ENCODE measurements around the gene BCL11B.

GRCh38 chr14:99272632-99272898 lies 568 bp upstream of the BCL11B start:
- no peak for TF ChIP-seq POLR2A (IDR thresholded peaks at IDR 0.05)
- TF ChIP-seq, protein P1, sequence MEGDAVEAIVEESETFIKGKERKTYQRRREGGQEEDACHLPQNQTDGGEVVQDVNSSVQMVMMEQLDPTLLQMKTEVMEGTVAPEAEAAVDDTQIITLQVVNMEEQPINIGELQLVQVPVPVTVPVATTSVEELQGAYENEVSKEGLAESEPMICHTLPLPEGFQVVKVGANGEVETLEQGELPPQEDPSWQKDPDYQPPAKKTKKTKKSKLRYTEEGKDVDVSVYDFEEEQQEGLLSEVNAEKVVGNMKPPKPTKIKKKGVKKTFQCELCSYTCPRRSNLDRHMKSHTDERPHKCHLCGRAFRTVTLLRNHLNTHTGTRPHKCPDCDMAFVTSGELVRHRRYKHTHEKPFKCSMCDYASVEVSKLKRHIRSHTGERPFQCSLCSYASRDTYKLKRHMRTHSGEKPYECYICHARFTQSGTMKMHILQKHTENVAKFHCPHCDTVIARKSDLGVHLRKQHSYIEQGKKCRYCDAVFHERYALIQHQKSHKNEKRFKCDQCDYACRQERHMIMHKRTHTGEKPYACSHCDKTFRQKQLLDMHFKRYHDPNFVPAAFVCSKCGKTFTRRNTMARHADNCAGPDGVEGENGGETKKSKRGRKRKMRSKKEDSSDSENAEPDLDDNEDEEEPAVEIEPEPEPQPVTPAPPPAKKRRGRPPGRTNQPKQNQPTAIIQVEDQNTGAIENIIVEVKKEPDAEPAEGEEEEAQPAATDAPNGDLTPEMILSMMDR (IDR thresholded peaks at IDR 0.05) = no peak

Measured in tibial nerve (tissue), 3 donors.